Brain microvascular endothelial cell (primary cell): ENCODE results near the gene SNX32.

Experiments
- DNase-seq: peaks from one replicate; pipeline ENCODE4 v3.0.0-alpha.2; 2020
- H3K27ac ChIP-seq: fragments of 250-450 bp; sonication (Bioruptor Pico); 2 replicates; pipeline ENCODE4 v1.5.1; 2020; ENCODE audit warnings: mild to moderate bottlenecking, moderate library complexity
- H3K27me3 ChIP-seq: fragments of 250-450 bp; sonication (Bioruptor Pico); replicated peaks from 2 replicates; pipeline ENCODE4 v1.5.1; 2020; ENCODE audit warnings: mild to moderate bottlenecking
- H3K36me3 ChIP-seq: fragments of 250-450 bp; sonication (Bioruptor Pico); replicated peaks from 2 replicates; pipeline ENCODE4 v1.5.1; 2020; ENCODE audit warnings: mild to moderate bottlenecking
- H3K4me3 ChIP-seq: 2 replicates; pipeline ENCODE4 v1.5.1; 2011; ENCODE audit warnings: low read depth, mild to moderate bottlenecking, control low read depth, low read length, moderate library complexity
- CTCF ChIP-seq: IDR thresholded peaks from 2 replicates; pipeline ENCODE4 v1.5.1; 2011; ENCODE audit warnings: low read depth, mild to moderate bottlenecking, moderate library complexity, low read length, control low read depth, inconsistent platforms; ENCODE audit errors: missing control alignments
- in situ Hi-C: cut with HindIII; loops from 2 replicates; pipeline ENCODE4 v1.10.0; 2017; ENCODE audit warnings: low sequenced_read_pairs, low pct_ligation_motif_present

The SNX32 gene

GRCh38 chr11:65817312-65817834, 16.4 kb upstream of the SNX32 start:
- no peak overlapping the region for H3K27ac ChIP-seq
- H3K4me3 ChIP-seq: peak overlapping the region; percentile 68
- no peaks in the 10 kb centered on the region for H3K36me3 ChIP-seq
- no peak for TF ChIP-seq CTCF
- H3K27me3 ChIP-seq: peaks cover under 1% of the 10 kb centered on the region
- in situ Hi-C loops: no loop called here
- DNase-seq: no peak

DNA sequence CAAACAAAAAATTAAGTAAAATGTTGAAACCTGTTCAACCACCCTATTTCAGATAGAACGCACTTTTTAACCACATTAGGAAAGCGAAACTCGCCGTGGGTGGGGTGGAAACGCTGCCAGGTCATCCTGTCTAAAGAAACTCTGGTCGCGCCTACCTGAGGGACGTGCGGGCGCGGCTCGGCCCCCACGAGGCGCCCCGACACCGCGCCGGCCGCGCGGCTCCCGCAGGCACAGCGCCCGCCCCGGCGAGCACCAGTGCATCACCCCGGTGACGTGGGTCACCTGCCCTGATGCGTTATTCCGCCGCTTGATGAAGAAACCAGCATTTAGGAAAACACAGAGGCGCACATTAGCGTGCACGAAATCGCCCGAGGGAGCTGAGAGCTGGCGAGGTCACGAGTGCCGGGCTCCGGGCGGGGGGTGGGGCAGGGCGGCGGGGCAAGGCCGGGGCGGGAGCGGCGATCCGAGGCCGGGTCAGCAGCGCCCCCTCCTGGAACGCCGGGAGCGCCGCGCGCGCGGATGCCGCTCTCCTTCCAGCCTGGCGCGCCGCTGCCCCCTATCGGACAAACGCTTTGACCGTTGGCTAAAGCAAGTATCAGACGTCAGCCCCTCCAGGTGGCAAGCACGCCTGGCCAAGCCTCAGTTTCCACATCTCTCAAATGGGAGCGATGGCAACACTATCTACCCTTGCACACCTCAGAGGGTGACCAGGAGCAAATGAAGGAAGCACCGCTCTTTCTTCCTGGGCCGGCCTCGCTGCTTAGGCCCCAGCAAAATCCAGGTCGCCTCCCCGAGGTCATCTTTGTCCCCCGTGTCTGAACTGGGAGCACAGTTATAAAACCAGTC, 15.7 kb upstream of the SNX32 start:
- peak; percentile 76 for DNase-seq
- Histone ChIP-seq H3K4me3 (peak overlapping the region; percentile 68), H3K27ac (peak overlapping the region; percentile 12), H3K27me3 (no peaks in the 10 kb centered on the region), H3K36me3 (no peaks in the 10 kb centered on the region)
- in situ Hi-C loops: no loop called here
- peak; percentile 88 for TF ChIP-seq CTCF

- H3K27me3 ChIP-seq: no peaks in the 10 kb centered on the region
- no peak for TF ChIP-seq CTCF
- H3K27ac ChIP-seq: no peak overlapping the region
- no peak overlapping the region for H3K4me3 ChIP-seq
- H3K36me3 ChIP-seq: no peaks in the 10 kb centered on the region
- in situ Hi-C loops: no loop called here
- DNase-seq: no peak
These were observed 12.7 kb upstream of the SNX32 start for GRCh38 chr11:65821107-65821506.

DNA sequence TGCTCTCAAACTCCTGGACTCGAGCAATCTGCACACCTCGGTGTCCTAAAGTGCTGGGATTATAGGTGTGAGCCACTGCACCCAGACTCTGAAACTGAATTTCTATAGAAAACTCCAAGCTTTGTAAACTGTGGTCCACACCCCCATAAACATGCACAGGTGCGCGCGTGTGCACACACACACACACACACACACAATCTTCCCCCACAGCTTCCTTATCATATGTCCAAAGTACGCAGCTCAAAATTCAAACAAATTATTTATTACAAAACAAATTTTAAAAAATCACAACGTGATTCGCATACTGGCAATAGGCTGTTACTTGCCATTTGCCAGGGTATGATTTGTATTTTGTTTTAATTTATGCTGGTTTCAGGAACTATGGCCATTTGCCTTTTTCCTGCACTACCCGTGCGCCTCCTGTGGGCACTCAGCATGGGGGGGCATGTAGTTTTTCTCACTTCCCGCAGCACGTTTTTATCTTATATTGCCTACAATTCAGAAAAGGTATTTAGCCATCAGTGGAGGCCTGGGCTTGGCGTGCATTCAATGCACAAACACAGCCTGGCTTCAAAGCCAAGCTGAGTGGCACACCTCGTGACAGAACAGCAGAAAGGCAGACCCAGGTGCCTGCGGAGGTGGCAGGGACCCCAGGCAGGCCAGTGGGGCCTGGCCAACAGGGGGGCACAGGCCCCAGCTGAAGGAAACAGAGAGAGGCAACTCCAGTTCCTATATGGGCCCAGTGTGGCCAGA, 10.8 kb upstream of the SNX32 start:
- Histone ChIP-seq H3K4me3 (no peak overlapping the region), H3K27ac (no peak overlapping the region), H3K27me3 (no peaks in the 10 kb centered on the region), H3K36me3 (no peaks in the 10 kb centered on the region)
- in situ Hi-C loops: no loop called here
- no peak for TF ChIP-seq CTCF
- DNase-seq: no peak

GRCh38 chr11:65826984-65827735, 6.6 kb upstream of the SNX32 start:
- no peak for DNase-seq
- H3K27ac ChIP-seq: no peak overlapping the region
- in situ Hi-C loops: no loop called here
- no peak for TF ChIP-seq CTCF
- no peak overlapping the region for H3K4me3 ChIP-seq
- H3K36me3 ChIP-seq: no peaks in the 10 kb centered on the region
- H3K27me3 ChIP-seq: no peaks in the 10 kb centered on the region
